Measurements from ENCODE around the gene MAP3K21.

The MAP3K21 gene

GRCh38 chr1:233327651-233328141 lies at the start of gene MAP3K21:
Gene MAP3K21 (plus strand): TSS chr1:233327724. CDS start chr1:233328029, 305 bp downstream.
- DNase-seq (ENCODE audit: low read depth) = peak; percentile 5

GRCh38 chr1:233278631-233279030 lies 48.9 kb upstream of the MAP3K21 start:
- no peak for DNase-seq (ENCODE audit: low read depth)

- DNase-seq (ENCODE audit: low read depth) = no peak
These were observed 47.6 kb upstream of the MAP3K21 start for GRCh38 chr1:233279971-233280370.

GRCh38 chr1:233281711-233282581 lies 45.6 kb upstream of the MAP3K21 start:
- no peak for DNase-seq (ENCODE audit: low read depth)

- DNase-seq (ENCODE audit: low read depth) = no peak
These were observed 45.0 kb upstream of the MAP3K21 start for GRCh38 chr1:233282582-233282886.

GRCh38 chr1:233289676-233290075 lies 37.8 kb upstream of the MAP3K21 start:
- no peak for DNase-seq (ENCODE audit: low read depth)

GRCh38 chr1:233290396-233291034 lies 37.0 kb upstream of the MAP3K21 start:
- no peak for DNase-seq (ENCODE audit: low read depth)

- DNase-seq (ENCODE audit: low read depth) = no peak
These were observed 33.7 kb upstream of the MAP3K21 start for GRCh38 chr1:233293556-233294446.

- peak; percentile 11 for DNase-seq (ENCODE audit: low read depth)
These were observed 32.6 kb upstream of the MAP3K21 start for GRCh38 chr1:233294913-233295236.

GRCh38 chr1:233295237-233295974 lies 32.1 kb upstream of the MAP3K21 start, which contains the start of gene PCNX2:
Gene PCNX2 (minus strand): TSS chr1:233295725. CDS start chr1:233295478, 247 bp downstream.
- peak; percentile 62 for DNase-seq (ENCODE audit: low read depth)

- no peak for DNase-seq (ENCODE audit: low read depth)
These were observed 31.6 kb upstream of the MAP3K21 start for GRCh38 chr1:233295975-233296322.

GRCh38 chr1:233299450-233299849 lies 28.1 kb upstream of the MAP3K21 start:
- DNase-seq (ENCODE audit: low read depth) = no peak

GRCh38 chr1:233300326-233300725 lies 27.2 kb upstream of the MAP3K21 start:
- DNase-seq (ENCODE audit: low read depth) = no peak

- DNase-seq (ENCODE audit: low read depth) = no peak
These were observed 22.9 kb upstream of the MAP3K21 start for GRCh38 chr1:233304489-233305102.

- DNase-seq (ENCODE audit: low read depth) = no peak
These were observed 13.9 kb upstream of the MAP3K21 start for GRCh38 chr1:233313434-233314155.

- no peak for DNase-seq (ENCODE audit: low read depth)
These were observed 11.7 kb upstream of the MAP3K21 start for GRCh38 chr1:233315718-233316301.

- no peak for DNase-seq (ENCODE audit: low read depth)
These were observed 11.1 kb upstream of the MAP3K21 start for GRCh38 chr1:233316473-233316872.

GRCh38 chr1:233319272-233319671 lies 8.3 kb upstream of the MAP3K21 start:
- DNase-seq (ENCODE audit: low read depth) = no peak

GRCh38 chr1:233320023-233320422 lies 7.5 kb upstream of the MAP3K21 start:
- DNase-seq (ENCODE audit: low read depth) = no peak

- no peak for DNase-seq (ENCODE audit: low read depth)
These were observed 3.8 kb upstream of the MAP3K21 start for GRCh38 chr1:233323718-233324117.
